GM20000 (cell line): Measurements from ENCODE around the gene NTHL1.

Source experiments
- DNase-seq: peaks from one replicate; pipeline ENCODE4 v3.0.0; 2012; ENCODE audit warnings: low spot score
- TF ChIP-seq, protein P1 (sequence below): IDR thresholded peaks from 2 replicates; pipeline ENCODE4 v1.5.1; 2012; ENCODE audit warnings: mild to moderate bottlenecking, control low read depth; ENCODE audit errors: extremely low read depth, missing control alignments

Gene NTHL1

DNA sequence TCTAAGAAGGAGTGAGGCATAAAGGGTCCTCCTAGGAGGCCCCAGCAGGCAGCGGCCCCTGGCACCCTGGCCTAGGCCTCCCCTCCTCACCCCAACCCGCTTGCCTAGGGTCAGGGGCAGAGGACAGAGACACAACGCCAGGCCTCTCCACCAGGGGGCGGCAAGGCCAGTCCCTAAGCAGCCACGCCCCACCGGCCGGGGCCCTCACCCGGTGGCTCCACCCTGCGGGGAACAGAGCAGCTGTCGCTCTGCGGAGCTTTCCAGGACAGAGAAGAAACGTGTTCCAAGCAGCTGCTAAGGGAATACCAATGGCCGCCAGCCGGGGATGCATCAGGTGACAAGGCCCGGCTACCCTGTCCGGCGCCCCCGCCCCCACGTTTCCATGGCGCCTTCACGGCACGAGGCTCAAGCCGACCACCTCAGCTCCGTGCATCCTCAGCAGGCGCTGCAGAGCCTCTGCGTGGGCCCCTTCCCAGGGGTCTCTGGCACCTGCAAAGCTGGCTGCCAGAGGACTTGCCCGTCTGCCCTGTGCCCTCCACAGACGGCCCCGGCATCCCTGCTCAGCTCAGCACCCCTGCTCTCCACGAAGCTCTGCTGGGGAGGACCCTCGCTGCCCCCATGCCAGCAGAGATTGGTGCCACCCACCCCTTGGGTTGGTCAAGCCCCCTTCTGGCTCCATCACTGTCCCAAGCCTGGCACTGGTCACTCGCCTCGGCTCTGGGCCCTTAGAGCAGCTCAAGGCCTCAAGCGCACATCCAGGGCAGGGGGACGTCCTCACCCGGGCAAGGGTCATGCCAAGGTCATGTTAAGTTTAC is 43.6 kb downstream of the NTHL1 start:
- peak; percentile 96 for DNase-seq
- TF ChIP-seq, protein P1, sequence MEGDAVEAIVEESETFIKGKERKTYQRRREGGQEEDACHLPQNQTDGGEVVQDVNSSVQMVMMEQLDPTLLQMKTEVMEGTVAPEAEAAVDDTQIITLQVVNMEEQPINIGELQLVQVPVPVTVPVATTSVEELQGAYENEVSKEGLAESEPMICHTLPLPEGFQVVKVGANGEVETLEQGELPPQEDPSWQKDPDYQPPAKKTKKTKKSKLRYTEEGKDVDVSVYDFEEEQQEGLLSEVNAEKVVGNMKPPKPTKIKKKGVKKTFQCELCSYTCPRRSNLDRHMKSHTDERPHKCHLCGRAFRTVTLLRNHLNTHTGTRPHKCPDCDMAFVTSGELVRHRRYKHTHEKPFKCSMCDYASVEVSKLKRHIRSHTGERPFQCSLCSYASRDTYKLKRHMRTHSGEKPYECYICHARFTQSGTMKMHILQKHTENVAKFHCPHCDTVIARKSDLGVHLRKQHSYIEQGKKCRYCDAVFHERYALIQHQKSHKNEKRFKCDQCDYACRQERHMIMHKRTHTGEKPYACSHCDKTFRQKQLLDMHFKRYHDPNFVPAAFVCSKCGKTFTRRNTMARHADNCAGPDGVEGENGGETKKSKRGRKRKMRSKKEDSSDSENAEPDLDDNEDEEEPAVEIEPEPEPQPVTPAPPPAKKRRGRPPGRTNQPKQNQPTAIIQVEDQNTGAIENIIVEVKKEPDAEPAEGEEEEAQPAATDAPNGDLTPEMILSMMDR = peak; percentile 98

GRCh38 chr16:2003231-2003826 is 44.3 kb downstream of the NTHL1 start:
- TF ChIP-seq, protein P1 = no peak
- DNase-seq = no peak

DNA sequence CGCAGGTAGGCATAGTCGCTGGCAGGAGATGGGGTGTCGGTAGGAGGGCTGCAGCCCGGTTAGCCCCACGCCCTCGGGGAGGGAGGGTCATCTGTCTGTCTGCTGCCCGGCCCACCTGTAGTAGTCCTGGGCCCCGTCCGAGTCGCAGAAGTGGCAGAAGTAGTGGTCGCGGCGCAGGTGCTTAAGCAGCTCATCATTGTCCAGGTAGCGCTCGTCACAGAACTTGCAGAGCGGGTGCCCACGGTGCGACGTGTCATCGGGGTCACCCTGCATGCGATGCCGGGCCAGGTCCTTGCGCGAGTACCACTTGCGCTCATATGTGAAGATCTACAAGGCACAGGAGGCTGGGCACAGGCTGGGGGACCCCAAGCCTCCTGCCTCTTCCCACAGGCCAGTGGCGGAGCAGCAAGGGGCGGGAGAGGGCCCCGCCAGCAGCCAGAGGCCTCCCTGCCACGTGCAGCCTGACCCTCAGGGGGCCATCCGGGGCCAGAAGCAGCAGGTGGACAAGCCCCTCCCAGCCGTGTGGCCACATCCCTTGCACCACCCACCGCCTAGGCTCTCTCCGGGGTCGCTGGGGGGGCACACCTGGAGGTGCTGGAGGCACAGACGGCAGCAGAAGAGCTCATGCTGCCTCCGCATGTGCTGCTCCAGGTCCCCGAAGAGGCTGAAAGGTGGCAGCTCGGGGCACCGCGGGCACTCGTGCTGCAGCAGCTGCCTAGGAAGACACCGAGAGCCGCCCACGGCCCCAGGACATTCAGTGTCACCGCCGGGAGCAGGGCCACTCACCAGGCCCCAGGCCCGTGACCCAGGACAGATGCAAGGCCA is 45.0 kb downstream of the NTHL1 start:
- no peak for DNase-seq
- TF ChIP-seq, protein P1 = no peak

DNA sequence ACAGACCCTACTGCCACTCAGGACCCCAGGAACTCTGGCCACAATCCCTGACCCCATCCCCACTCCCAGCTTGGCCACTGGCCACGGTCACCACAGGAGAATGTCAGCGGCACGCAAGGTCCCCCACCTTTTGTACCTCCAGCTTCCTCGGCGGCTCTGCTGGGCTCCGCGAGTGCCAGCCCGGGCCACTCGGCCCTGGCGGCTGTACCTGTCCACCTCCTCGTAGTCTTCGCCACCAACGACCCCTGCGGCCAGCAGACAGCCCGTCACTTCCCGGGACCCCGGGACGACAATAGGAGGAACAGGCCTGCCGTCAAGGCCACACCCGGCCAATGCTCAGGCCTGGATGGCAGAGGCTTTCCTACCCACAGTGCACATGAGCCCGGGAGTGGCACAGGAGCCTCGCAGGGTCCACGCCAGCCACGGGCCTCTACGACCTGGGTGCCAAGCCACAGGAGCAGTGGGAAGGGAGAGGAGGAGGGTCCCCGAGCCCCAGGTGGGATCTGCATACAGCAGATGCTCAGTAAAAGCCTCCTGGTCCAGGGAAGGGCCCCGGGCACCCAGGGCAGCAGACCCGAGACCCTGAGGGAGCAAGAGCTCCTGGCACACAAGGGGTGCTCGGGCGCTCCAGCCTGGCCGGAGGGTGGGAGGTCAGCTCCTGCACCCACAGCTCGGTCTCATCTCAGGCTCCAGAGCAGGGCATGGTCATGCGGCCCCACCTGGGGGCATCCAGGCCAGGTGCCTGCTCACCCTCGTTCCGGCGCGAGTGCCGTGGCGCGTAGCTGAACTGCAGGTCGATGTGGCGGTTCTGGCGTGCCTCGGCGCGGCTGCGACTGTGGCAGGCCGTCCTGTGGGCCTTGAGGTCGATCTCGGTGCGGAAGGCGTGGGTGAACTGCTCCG is 45.9 kb downstream of the NTHL1 start:
- DNase-seq = no peak
- TF ChIP-seq, protein P1 = no peak

GRCh38 chr16:2001035-2001434 is 46.6 kb downstream of the NTHL1 start:
- TF ChIP-seq, protein P1 = no peak
- no peak for DNase-seq

DNA sequence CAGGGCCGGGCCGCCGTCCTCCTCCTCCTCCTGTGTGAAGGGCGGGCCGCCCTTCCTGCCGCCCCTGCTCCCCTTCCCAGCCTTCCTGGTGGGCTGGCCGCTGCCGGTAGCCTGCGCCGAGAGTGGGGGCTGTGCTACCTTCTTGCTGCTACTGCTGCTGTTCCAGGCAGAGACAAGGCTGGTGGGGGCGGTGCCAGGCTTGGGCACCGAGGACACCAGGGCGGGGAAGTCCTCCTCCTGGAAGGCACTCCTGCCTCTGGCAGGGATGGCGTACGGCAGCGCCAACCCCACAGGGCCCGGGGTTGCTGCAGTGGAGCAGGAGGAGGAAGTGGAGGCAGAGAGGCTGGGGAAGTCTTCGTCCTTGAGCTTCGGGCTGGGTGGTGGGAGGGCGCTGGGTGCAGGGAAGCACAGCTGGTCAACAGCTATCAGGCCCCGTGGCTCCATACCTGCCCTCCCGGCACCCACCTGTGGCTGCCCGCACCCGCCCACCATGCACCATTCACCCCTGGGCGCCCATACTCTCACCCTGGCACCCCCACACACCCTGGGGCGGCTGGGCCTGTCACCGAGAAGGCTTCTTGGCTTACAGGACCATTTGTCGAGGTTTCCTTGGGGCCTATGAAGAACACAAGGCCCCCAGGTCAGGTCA is 47.6 kb downstream of the NTHL1 start:
- TF ChIP-seq, protein P1 = no peak
- no peak for DNase-seq
